HG03469 (cell line): Measurements from ENCODE around the gene ZNF547.
"Not testable (repeated sequence)": the region's sequence is repeated elsewhere in the genome, so short reads cannot be mapped to it uniquely, and the experiment has no call there.

Experiments used
- ATAC-seq: cut with Tn5 transposase; IDR thresholded peaks from one replicate; pipeline ENCODE4 v1.9.1; 2021; ENCODE audit warnings: mild to moderate bottlenecking, moderate library complexity, moderate number of reproducible peaks; ENCODE audit not compliant: unreplicated experiment

ZNF547 gene

DNA sequence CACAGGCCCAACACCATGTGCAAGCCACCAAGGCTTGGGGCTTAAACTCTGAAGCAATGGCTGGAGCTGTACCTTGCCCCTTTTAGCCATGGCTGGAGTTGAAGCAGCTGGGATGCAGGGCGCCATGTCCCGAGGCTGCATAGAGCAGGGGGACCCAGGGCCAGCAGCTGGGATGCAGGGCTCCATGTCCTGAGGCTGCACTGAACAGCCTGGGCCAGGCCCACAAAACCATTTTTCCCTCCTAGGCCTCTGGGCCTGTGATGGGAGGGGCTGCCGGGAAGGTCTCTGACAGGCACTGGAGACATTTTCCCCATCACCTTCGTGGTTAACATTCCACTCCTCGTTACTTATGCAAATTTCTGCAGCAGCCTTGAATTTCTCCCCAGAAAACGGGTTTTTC is 10.8 kb downstream of the ZNF547 start:
- ATAC-seq = no peak

GRCh38 chr19:57374647-57375046 is 11.3 kb downstream of the ZNF547 start:
- ATAC-seq = not testable (repeated sequence)

- ATAC-seq = no peak
Measured at GRCh38 chr19:57376151-57376550, 12.8 kb downstream of the ZNF547 start.

DNA sequence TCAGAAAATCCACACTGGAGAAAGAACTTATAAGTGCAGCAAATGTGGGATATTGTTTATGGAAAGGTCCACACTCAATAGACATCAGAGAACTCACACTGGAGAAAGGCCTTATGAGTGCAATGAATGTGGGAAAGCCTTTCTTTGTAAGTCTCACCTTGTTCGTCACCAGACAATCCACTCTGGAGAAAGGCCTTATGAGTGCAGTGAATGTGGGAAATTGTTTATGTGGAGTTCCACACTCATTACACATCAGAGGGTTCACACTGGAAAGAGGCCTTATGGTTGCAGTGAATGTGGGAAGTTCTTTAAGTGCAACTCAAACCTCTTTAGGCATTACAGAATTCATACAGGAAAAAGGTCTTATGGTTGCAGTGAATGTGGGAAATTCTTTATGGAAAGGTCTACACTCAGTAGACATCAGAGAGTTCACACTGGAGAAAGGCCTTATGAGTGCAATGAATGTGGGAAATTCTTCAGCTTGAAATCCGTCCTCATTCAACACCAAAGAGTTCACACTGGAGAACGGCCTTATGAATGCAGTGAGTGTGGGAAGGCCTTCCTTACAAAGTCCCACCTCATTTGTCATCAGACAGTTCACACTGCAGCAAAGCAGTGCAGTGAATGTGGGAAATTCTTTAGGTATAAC is 14.3 kb downstream of the ZNF547 start:
- ATAC-seq = no peak

DNA sequence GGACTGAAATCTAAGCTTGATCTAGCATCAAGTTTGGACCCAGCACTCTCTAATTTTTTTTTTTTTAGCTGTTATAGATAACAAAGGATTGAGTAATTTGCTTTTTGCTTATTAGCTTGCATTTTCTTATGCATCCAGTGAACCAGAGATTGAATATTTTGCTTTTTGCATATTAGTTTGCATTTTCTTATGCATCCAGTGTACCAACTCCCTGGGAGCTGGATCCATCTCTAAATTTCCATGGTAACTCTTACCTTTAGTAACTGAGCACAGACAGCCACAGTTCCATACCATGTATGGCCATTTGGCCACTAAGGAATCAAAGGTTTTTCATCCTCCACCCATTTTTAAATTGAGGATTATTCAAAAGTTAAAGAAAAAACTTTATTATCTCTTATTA is 17.6 kb downstream of the ZNF547 start:
- no peak for ATAC-seq

DNA sequence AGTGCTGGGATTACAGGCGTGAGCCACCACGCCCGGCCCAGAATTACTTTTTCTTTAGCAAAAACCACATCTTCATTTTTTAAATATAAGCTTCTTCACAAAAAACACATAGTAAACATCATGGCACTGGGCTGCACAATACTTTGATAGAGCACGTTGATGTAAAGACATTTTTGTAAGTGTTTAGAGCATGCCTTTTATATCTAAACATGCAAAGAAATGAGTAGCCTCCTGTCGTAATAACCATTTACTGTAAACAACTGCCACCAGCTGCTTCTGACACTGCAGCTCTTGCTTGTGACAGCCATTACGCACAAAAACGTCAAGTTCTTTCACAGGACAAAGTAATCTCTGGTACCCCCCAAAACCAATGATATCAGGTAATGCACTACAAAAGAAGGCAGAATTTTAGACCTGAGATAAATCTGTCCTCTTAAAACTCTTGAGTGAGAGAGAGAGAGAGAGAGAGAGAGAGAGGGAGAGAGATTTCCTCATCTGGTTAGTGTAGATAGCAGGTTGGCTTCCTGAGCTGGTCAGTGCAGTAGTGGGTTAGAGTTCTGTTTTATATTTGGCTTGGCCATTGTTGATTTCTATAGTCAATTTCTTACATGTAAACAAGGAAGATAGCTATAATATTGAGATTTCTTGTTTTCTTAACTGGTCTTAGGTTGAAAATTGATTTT is 19.6 kb downstream of the ZNF547 start:
- ATAC-seq = no peak

- no peak for ATAC-seq
Measured at GRCh38 chr19:57389194-57389729, 25.9 kb downstream of the ZNF547 start.

GRCh38 chr19:57389730-57390598 is 26.6 kb downstream of the ZNF547 start, which contains the start of gene ZNF548:
TSS of gene ZNF548 (plus strand) at chr19:57389854. CDS start at chr19:57390100, 246 bp downstream.
- ATAC-seq = peak; percentile 96

DNA sequence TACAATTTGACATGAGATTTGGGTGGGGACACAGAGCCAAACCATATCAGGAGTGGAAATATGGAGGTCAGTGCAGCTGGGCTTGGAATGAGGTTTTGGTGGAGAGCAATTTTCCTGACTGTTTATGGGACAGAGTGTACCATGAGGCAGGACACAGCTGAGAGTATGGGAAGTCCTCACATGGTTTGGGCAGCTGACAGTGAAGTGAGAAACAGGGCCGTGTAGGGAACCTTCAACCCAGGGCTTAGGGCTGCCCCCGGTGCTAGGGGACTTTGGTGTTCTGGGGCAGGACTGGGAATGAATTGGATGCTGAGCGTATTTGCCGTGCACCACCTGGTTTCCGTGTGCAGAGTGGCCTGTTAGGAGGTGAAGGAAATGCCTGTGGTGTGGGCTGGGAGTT is 32.4 kb downstream of the ZNF547 start:
- no peak for ATAC-seq

DNA sequence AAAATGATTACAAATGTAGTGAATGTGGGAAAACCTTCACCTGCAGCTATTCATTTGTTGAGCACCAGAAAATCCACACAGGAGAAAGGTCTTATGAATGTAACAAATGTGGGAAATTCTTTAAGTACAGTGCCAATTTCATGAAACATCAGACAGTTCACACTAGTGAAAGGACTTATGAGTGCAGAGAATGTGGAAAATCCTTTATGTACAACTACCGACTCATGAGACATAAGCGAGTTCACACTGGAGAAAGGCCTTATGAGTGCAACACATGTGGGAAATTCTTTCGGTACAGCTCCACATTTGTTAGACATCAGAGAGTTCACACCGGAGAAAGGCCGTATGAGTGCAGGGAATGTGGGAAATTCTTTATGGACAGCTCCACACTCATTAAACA is 35.5 kb downstream of the ZNF547 start:
- no peak for ATAC-seq

GRCh38 chr19:57403737-57404563 is 40.6 kb downstream of the ZNF547 start:
- ATAC-seq = no peak

- no peak for ATAC-seq
Measured at GRCh38 chr19:57406516-57407123, 43.3 kb downstream of the ZNF547 start.

DNA sequence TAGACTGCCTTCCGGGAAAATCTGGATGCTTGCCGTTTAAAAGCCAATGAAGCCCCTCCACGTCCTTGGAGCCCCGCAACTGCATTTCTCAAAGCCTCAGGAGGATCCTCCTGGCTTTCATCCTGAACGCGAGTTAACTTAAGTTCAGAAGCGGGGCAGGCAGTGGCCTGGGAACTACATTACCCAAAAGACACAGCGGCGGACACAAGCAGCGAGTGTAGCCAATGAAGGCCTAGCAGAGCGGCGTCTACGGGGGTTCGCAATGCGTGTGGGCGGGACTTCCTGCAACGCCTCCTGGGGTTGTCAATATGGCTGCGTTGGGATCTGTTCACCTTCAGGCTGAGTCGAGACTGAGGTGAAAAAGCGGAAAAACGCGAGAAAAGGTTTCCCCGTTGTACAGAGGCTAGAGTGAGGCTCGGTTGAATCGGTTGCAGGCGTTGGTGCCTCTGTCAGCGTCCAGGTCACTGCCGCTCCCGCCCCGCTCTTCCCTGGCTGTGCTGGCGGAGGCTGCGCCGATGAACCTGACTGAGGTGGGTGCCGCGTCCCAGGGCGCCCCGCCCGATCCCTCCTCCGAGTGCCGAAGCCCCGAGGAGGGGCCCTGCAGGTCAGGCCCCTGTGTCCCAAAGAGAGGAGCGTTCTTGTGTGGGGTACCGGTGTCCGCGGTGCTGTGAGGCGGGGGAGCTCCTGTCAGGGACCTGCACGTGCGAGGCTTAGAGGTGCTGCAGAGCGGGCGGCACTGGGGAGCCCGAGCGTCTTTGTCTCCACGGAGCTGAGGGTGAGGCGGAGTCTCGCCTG is 47.7 kb downstream of the ZNF547 start, which contains the start of gene ZNF17:
Gene ZNF17, plus strand, starts transcription at position 285 of the 795 bp plus-strand sequence. CDS start 2,455 bp downstream, outside the sequence.
- ATAC-seq = peak; percentile 95

DNA sequence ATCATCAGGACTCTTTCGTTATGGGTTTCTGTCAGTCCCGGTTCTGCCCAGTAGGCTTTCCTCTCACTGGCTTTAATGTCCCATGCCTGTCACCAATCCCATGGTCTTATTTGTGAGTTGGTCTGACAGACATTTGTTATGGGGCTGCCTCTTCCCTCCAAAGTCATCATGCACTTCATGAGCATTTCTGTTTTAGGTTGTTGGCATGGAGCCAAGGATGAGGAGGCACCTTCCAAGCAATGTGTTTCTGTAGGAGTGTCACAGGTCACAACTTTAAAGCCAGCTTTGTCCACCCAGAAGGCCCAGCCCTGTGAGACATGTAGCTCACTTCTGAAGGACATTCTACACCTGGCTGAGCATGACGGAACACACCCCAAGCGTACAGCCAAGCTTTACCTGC is 56.1 kb downstream of the ZNF547 start:
- no peak for ATAC-seq

- no peak for ATAC-seq
Measured at GRCh38 chr19:57421037-57421436, 57.7 kb downstream of the ZNF547 start.
